Measurements from ENCODE around the gene IGFL1. TPM values are rescaled to one million over a fixed set of nuclear protein-coding genes. Genes with fewer than 3 reads are reported as not detected.

IGFL1 gene
- total RNA-seq, 5 donors from 2014 or later (not counting 1 experiment from before 2014, with no cell fraction given): not detected

GRCh38 chr19:46201454-46202310, 27.9 kb upstream of the IGFL1 start:
- no peaks in the 10 kb centered on the region for H3K4me1 ChIP-seq (ENCODE audit: control insufficient read depth in 1 of 2, extremely low read depth in 1 of 2, insufficient read depth in 2 of 2, low read length in 2 of 2)
- no peak overlapping the region for H3K27ac Mint-ChIP-seq
- WGBS (ENCODE audit: insufficient coverage): 75% methylated on average over 16 of the region's 16 CpGs
- H3K27ac ChIP-seq (ENCODE audit: low read length): no peak overlapping the region
- POLR2A ChIA-PET: no interaction called here
- ATAC-seq (replicated peaks in 1 of 4) (no peak), DNase-seq (no peak)
- CTCF ChIA-PET: no interaction called here
- H3K27me3 ChIP-seq (replicated peaks in 1 of 2; ENCODE audit: control insufficient read depth in 2 of 2, extremely low read depth in 1 of 2, insufficient read depth in 2 of 2, low read length in 1 of 2): peaks cover 0 to 35% of the 10 kb centered on the region in 2 experiments
- no peaks in the 10 kb centered on the region for H3K36me3 ChIP-seq (ENCODE audit: control insufficient read depth in 2 of 2, extremely low read depth in 1 of 2, insufficient read depth in 1 of 2, low read length in 1 of 2)
- H3K9me3 ChIP-seq: no peaks in the 10 kb centered on the region
- no peaks in the 10 kb centered on the region for H3K4me1 Mint-ChIP-seq
- H3K4me3 ChIP-seq (ENCODE audit: control insufficient read depth in 1 of 2, extremely low read depth in 1 of 2, low read length in 1 of 2): no peak overlapping the region
- H3K27me3 Mint-ChIP-seq: peaks cover 38 to 39% of the 10 kb centered on the region in 2 donors
- H3K9me3 Mint-ChIP-seq: no peaks in the 10 kb centered on the region
- no peak overlapping the region for H3K4me3 Mint-ChIP-seq
- H3K36me3 Mint-ChIP-seq: no peaks in the 10 kb centered on the region

GRCh38 chr19:46202426-46202825, 27.1 kb upstream of the IGFL1 start:
- no peak overlapping the region for H3K4me3 Mint-ChIP-seq
- Histone ChIP-seq H3K9me3 (no peaks in the 10 kb centered on the region), H3K27ac (ENCODE audit: low read length) (no peak overlapping the region), H3K36me3 (ENCODE audit: control insufficient read depth in 2 of 2, extremely low read depth in 1 of 2, insufficient read depth in 1 of 2, low read length in 1 of 2) (no peaks in the 10 kb centered on the region), H3K4me1 (ENCODE audit: control insufficient read depth in 1 of 2, extremely low read depth in 1 of 2, insufficient read depth in 2 of 2, low read length in 2 of 2) (no peaks in the 10 kb centered on the region), H3K4me3 (ENCODE audit: control insufficient read depth in 1 of 2, extremely low read depth in 1 of 2, low read length in 1 of 2) (no peak overlapping the region), H3K27me3 (replicated peaks in 1 of 2; ENCODE audit: control insufficient read depth in 2 of 2, extremely low read depth in 1 of 2, insufficient read depth in 2 of 2, low read length in 1 of 2) (peaks cover 0 to 28% of the 10 kb centered on the region in 2 experiments)
- ChIA-PET CTCF (no interaction called here), POLR2A (no interaction called here)
- whole genome bisulfite sequencing (ENCODE audit: insufficient coverage): no CpG with 5 or more reads among the region's 4 CpGs
- H3K27ac Mint-ChIP-seq: no peak overlapping the region
- H3K27me3 Mint-ChIP-seq: peaks cover 30 to 34% of the 10 kb centered on the region in 2 donors
- no peak for DNase-seq
- no peak for ATAC-seq (replicated peaks in 1 of 4)
- no peaks in the 10 kb centered on the region for H3K4me1 Mint-ChIP-seq
- no peaks in the 10 kb centered on the region for H3K36me3 Mint-ChIP-seq
- H3K9me3 Mint-ChIP-seq: no peaks in the 10 kb centered on the region

GRCh38 chr19:46202872-46203860, 26.4 kb upstream of the IGFL1 start:
- ChIA-PET CTCF (no interaction called here), POLR2A (no interaction called here)
- Histone ChIP-seq H3K27me3 (replicated peaks in 1 of 2; ENCODE audit: control insufficient read depth in 2 of 2, extremely low read depth in 1 of 2, insufficient read depth in 2 of 2, low read length in 1 of 2) (peaks cover 2 to 26% of the 10 kb centered on the region in 2 experiments), H3K36me3 (ENCODE audit: control insufficient read depth in 2 of 2, extremely low read depth in 1 of 2, insufficient read depth in 1 of 2, low read length in 1 of 2) (no peaks in the 10 kb centered on the region), H3K4me1 (ENCODE audit: control insufficient read depth in 1 of 2, extremely low read depth in 1 of 2, insufficient read depth in 2 of 2, low read length in 2 of 2) (no peaks in the 10 kb centered on the region), H3K4me3 (ENCODE audit: control insufficient read depth in 1 of 2, extremely low read depth in 1 of 2, low read length in 1 of 2) (no peak overlapping the region), H3K9me3 (no peaks in the 10 kb centered on the region), H3K27ac (ENCODE audit: low read length) (no peak overlapping the region)
- H3K27ac Mint-ChIP-seq: no peak overlapping the region
- H3K4me1 Mint-ChIP-seq: no peaks in the 10 kb centered on the region
- H3K9me3 Mint-ChIP-seq: no peaks in the 10 kb centered on the region
- peaks cover 28 to 37% of the 10 kb centered on the region in 2 donors for H3K27me3 Mint-ChIP-seq
- H3K4me3 Mint-ChIP-seq: no peak overlapping the region
- H3K36me3 Mint-ChIP-seq: no peaks in the 10 kb centered on the region
- ATAC-seq (replicated peaks in 1 of 4): no peak
- DNase-seq: no peak
- 84% methylated on average over 6 of the region's 8 CpGs for WGBS (ENCODE audit: insufficient coverage)

GRCh38 chr19:46204008-46204407, 25.5 kb upstream of the IGFL1 start:
- Histone ChIP-seq H3K27ac (ENCODE audit: low read length) (no peak overlapping the region), H3K27me3 (replicated peaks in 1 of 2; ENCODE audit: control insufficient read depth in 2 of 2, extremely low read depth in 1 of 2, insufficient read depth in 2 of 2, low read length in 1 of 2) (peaks cover 3 to 25% of the 10 kb centered on the region in 2 experiments), H3K9me3 (no peaks in the 10 kb centered on the region), H3K4me1 (ENCODE audit: control insufficient read depth in 1 of 2, extremely low read depth in 1 of 2, insufficient read depth in 2 of 2, low read length in 2 of 2) (no peaks in the 10 kb centered on the region), H3K4me3 (ENCODE audit: control insufficient read depth in 1 of 2, extremely low read depth in 1 of 2, low read length in 1 of 2) (no peak overlapping the region), H3K36me3 (ENCODE audit: control insufficient read depth in 2 of 2, extremely low read depth in 1 of 2, insufficient read depth in 1 of 2, low read length in 1 of 2) (no peaks in the 10 kb centered on the region)
- H3K9me3 Mint-ChIP-seq: no peaks in the 10 kb centered on the region
- ATAC-seq (replicated peaks in 1 of 4): no peak
- ChIA-PET POLR2A (no interaction called here), CTCF (no interaction called here)
- DNase-seq: no peak
- H3K27ac Mint-ChIP-seq: no peak overlapping the region
- WGBS (ENCODE audit: insufficient coverage): 61% methylated on average over 5 of the region's 5 CpGs
- H3K4me1 Mint-ChIP-seq: peaks cover 1 to 4% (median 2%) of the 10 kb centered on the region in 3 donors
- H3K36me3 Mint-ChIP-seq: no peaks in the 10 kb centered on the region
- peaks cover 24 to 41% of the 10 kb centered on the region in 2 donors for H3K27me3 Mint-ChIP-seq
- no peak overlapping the region for H3K4me3 Mint-ChIP-seq

GRCh38 chr19:46205183-46205984, 24.2 kb upstream of the IGFL1 start:
- no peak overlapping the region for H3K4me3 Mint-ChIP-seq
- H3K27me3 Mint-ChIP-seq: peaks cover 24 to 43% of the 10 kb centered on the region in 2 donors
- Histone ChIP-seq H3K4me3 (ENCODE audit: control insufficient read depth in 1 of 2, extremely low read depth in 1 of 2, low read length in 1 of 2) (no peak overlapping the region), H3K27ac (ENCODE audit: low read length) (no peak overlapping the region), H3K4me1 (ENCODE audit: control insufficient read depth in 1 of 2, extremely low read depth in 1 of 2, insufficient read depth in 2 of 2, low read length in 2 of 2) (no peaks in the 10 kb centered on the region), H3K27me3 (replicated peaks in 1 of 2; ENCODE audit: control insufficient read depth in 2 of 2, extremely low read depth in 1 of 2, insufficient read depth in 2 of 2, low read length in 1 of 2) (peaks cover 7 to 21% of the 10 kb centered on the region in 2 experiments), H3K36me3 (ENCODE audit: control insufficient read depth in 2 of 2, extremely low read depth in 1 of 2, insufficient read depth in 1 of 2, low read length in 1 of 2) (no peaks in the 10 kb centered on the region), H3K9me3 (no peaks in the 10 kb centered on the region)
- no peaks in the 10 kb centered on the region for H3K36me3 Mint-ChIP-seq
- H3K9me3 Mint-ChIP-seq: no peaks in the 10 kb centered on the region
- ChIA-PET CTCF (no interaction called here), POLR2A (no interaction called here)
- WGBS (ENCODE audit: insufficient coverage): 44% methylated on average over 4 of the region's 6 CpGs
- ATAC-seq (replicated peaks in 1 of 4) (no peak), DNase-seq (no peak)
- H3K27ac Mint-ChIP-seq: no peak overlapping the region
- H3K4me1 Mint-ChIP-seq: peaks cover 4 to 13% (median 6%) of the 10 kb centered on the region in 3 donors

- H3K27ac Mint-ChIP-seq: no peak overlapping the region
- no peaks in the 10 kb centered on the region for H3K36me3 ChIP-seq (ENCODE audit: control insufficient read depth in 2 of 2, extremely low read depth in 1 of 2, insufficient read depth in 1 of 2, low read length in 1 of 2)
- H3K4me3 ChIP-seq (ENCODE audit: control insufficient read depth in 1 of 2, extremely low read depth in 1 of 2, low read length in 1 of 2): no peak overlapping the region
- H3K4me3 Mint-ChIP-seq: no peak overlapping the region
- WGBS (ENCODE audit: insufficient coverage): 67% methylated on average over 1 of the region's 5 CpGs
- ChIA-PET POLR2A (no interaction called here), CTCF (no interaction called here)
- H3K27me3 ChIP-seq (replicated peaks in 1 of 2; ENCODE audit: control insufficient read depth in 2 of 2, extremely low read depth in 1 of 2, insufficient read depth in 2 of 2, low read length in 1 of 2): peaks cover 7 to 23% of the 10 kb centered on the region in 2 experiments
- H3K4me1 ChIP-seq (ENCODE audit: control insufficient read depth in 1 of 2, extremely low read depth in 1 of 2, insufficient read depth in 2 of 2, low read length in 2 of 2): no peaks in the 10 kb centered on the region
- H3K4me1 Mint-ChIP-seq: peaks cover 4 to 13% (median 6%) of the 10 kb centered on the region in 3 donors
- no peak overlapping the region for H3K27ac ChIP-seq (ENCODE audit: low read length)
- H3K9me3 ChIP-seq: no peaks in the 10 kb centered on the region
- H3K27me3 Mint-ChIP-seq: peaks cover 24 to 49% of the 10 kb centered on the region in 2 donors
- no peak for ATAC-seq (replicated peaks in 1 of 4)
- DNase-seq: no peak
- no peaks in the 10 kb centered on the region for H3K9me3 Mint-ChIP-seq
- no peaks in the 10 kb centered on the region for H3K36me3 Mint-ChIP-seq
Measured at GRCh38 chr19:46206176-46206575, 23.4 kb upstream of the IGFL1 start.
